GM21515 (cell line): ENCODE results near the gene DYSF.

Experiments
- ATAC-seq: cut with Tn5 transposase; IDR thresholded peaks from one replicate; pipeline ENCODE4 v1.9.1; 2021; ENCODE audit not compliant: unreplicated experiment

The DYSF gene

DNA sequence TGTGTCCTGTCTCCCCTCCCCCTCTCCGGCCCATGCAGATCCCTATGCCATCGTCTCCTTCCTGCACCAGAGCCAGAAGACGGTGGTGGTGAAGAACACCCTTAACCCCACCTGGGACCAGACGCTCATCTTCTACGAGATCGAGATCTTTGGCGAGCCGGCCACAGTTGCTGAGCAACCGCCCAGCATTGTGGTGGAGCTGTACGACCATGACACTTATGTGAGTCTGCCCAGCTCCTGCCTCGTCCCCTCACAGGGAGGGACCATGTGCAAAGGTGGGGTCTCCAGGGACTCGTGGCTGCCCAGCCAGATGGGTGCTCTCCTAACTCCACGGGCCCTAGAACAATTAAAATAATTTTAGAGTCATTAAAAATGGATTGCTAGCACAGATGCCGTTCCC lies 145.2 kb downstream of the DYSF start:
- no peak for ATAC-seq

DNA sequence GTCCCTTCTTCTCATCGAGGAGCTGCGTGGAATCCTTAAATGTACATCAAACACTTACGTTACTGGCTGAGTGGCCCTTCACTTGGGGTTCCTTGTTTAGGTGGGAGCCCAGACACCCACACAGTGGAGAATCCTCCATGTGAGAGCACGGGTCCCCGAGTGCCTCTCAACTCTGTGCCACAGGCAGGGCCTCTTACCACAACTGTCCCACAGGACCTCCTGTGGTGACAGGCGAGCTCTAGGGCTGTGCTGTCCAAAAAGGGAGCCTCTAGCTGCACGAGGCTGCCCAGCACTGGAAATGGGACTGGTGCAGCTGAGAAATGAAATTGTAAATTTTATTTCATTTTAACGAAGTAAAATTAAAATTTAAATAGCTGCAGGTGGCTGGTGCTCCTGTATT lies 145.7 kb downstream of the DYSF start:
- ATAC-seq, result no peak

DNA sequence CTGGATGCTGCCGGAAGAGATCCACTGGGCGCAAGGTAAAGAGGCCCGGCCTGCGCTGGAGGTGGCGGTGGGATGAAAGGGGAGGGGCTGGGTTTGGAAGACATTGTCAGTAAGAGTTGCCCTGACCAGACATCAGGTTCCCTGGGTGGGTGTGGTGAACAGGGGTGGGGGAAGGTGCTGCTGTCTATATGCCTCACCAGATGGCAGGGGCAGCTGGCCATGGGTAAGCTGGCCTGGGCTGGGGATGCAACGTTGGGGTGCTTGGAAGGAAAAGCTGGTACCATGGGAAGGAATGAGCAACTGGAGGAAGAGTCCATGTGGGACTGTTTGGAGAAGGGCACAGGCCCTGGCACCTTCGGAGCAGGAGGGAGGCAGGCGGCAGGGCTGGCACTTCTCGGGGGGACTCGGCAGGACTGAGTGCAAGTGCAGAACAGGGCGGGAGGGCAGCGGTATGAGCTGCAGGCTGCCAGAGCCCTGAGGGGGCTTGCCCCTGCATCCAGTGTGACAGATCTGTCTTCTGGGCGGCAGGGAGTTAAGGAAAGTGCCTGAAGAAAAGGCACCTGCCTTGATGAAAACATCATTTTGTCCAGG lies 146.4 kb downstream of the DYSF start:
- no peak for ATAC-seq

DNA sequence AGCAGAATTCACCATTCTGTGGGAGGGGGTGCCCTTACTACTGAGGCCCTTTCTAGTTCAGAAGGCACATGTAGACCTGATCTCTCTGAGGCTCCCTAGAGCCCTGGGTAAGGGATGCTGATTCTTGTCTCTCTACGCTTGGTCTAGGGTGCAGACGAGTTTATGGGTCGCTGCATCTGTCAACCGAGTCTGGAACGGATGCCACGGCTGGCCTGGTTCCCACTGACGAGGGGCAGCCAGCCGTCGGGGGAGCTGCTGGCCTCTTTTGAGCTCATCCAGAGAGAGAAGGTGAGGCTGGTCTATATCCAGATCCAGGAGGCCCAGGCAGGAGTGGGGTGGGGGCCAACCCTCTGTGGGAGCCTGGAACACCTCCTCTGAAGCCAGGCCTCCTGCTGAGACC lies 147.2 kb downstream of the DYSF start:
- ATAC-seq, result no peak

DNA sequence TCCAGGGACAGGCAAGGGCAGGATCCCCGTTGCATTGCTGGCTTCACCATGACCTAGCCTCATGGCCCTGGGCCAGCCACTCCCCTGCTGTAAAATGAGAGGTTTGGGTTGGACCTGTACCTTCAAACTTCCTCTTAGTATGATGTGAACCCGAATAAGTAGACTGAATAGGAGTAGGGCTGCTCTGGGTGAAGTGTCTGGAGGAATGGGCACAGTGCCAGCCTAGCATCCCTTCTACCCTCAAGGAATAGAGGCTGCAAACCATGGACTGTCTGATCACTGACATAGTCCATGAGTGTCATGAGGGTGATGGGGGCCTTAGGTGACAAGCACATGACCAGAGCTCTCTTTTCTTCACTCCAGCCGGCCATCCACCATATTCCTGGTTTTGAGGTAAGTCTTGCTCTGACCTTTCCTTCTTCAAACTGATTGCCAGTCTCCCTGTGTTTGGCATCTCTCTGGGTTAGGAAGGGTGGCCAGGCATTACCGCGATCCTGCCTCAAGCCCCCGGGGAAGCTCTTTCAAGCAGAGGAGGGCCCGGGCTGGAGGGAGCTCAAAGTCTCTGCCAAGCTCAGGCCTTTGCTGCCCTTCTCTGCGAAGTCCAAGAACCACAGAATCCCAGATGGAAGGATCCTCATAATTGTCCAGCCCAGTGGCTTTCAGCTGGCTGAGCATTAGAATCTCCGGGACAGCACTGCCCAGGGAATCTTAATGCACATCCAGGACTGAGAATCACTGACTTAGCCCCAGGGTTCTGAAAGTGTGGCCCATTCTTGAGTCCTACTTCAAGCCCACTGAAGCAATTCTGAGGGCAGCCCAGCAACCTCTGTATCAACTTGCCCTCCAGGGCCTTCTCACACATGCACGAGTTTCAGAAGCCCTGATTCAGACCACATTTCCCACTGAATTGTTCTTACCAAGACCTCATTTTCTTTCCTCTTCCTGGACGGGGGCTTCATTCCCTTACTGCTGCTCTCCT lies 148.1 kb downstream of the DYSF start:
- no peak for ATAC-seq

DNA sequence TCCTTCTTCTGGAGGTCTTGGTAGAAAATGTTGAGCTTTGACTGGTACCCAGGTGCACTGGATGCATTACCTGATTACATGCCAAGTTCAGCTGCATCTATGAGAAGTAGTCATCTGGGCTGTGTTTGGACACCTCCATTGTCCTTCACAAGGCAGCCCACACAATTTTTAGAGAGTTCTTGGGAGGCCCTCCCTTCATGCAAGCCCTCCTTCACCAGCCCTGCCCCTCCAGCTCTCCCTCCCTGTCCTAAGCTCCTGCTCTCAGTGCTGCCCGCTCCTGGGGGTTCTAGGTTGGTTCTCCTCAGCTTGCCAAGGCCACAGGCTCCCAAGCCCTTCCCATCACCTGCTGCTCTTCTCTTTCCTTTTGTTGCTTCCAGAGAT lies 148.7 kb downstream of the DYSF start:
- ATAC-seq, result no peak

DNA sequence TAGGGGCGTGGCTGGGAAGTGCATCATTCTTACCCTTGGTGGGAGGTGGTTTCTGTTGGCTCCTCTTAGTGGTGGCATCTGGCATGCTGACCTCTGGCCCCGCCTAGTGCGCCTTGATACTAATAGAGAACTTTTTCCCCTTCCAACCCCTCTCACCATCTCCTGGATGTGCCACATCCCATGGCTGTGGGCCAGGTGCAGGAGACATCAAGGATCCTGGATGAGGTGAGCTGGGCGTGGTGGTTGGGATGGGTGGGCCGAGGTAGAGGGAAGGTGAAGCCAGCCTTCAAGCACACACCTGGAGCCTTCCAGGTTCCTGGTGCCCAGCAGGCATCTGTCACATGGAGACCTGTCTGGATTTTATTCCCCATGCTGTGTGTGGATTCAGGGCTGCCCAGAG lies 149.2 kb downstream of the DYSF start:
- ATAC-seq, result no peak

DNA sequence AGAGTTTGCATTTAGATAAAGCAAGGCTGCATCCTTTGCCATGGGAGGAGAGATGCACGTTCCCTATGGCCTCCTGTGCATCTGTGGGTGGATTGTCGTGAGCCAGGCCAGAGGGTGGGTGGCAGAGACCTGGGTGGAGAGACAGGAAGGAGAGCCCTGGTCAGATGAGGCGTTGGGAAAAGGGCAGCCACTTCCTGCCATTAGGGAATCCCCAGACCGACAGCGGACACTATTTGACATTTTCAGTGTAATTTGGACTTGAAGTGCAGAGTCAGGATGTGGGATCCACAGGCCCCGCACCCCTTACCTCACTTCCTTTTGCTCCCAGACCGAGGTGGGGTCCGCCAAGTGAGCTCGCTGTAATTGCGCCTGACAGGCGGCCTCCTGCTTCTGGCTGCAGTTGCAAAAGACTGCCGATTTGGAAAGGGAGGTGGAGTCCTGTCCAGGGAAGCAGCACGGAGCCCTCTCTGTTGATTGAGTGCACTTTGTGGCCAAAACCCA lies 150.0 kb downstream of the DYSF start:
- no peak for ATAC-seq

DNA sequence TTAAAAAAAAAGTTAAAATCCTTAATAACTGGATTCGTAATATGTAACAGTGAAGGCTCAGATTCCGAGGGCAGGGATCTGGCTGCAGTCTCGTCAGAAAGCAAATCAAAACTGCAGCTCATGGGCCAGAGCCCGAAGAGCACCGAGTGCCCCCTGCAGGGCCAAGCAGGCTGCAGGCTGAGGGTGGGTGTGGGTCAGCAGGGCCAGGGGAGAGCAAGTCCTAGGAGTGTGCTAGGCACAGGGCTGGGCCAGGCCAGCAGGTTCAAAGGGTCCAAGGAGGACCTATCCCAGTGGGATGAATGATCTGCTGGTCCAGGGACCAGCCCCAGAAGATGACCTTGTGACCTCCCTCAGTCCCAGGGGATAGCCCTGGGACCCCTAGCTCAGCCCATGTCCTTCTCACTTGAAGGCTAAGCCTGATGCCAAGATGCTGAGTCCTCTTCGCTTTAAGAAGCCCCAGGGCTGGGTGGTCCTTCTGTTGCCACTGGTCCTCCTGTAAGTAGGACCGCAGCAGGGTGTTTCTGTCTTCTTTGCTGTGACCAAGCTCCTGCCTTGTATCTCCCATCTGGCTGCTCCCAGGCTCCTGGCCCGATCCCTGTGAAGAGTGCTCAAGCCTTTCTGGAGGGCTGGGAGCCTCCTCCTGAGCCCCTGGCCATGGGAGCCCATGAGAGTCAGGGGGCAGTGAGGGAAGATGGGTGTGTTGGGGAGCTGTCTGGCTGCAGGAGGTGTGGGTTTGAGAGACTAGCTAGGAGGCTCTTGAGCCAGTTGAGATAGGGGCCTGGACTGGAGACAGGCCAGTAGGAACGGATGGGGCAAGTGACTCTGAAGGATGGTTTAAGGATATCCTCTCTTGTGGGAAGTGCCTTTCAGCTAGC lies 150.7 kb downstream of the DYSF start:
- ATAC-seq, result no peak

DNA sequence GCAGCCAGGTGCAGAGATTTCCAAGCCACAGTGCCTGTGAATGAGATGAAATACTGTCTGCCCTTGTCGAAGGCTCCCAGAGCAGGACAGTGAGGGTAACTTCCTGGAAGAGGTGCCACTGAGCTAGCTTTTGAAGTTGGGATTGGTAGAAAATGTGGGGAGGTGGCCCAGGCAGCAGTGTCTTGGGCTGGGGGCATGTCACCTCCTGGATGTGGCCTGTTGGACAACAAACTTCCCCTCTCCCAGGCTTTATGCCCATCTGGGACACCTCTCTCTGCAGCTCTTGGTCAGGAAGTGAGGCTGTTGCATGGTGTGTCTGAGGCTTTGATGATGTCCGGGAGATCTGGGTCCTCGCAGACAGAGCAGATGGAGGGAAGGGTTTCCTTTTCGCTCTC lies 151.4 kb downstream of the DYSF start:
- ATAC-seq, result no peak

DNA sequence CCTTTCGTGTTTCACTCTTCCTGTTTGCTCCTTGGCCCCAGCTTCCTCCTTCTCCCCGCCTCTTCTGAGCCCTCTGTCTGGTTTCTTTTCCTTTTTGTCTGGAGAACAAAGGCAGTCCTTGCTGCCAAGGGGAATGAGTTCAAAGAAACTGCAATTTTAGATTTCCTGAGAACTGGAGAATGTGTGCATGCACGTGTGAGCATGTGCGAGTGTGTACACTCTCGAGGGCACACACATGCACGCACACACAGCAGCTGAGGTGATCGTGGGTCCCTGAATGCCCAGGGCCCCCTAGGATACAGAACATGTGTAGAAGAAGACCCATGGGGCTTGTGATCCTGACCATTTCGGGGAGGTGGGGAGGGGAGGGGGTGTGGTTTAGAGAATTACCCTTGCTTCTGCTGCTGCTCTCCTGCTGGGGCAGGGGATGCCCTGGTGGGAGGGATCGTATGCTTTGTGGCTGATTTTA lies 151.8 kb downstream of the DYSF start:
- ATAC-seq, result no peak

DNA sequence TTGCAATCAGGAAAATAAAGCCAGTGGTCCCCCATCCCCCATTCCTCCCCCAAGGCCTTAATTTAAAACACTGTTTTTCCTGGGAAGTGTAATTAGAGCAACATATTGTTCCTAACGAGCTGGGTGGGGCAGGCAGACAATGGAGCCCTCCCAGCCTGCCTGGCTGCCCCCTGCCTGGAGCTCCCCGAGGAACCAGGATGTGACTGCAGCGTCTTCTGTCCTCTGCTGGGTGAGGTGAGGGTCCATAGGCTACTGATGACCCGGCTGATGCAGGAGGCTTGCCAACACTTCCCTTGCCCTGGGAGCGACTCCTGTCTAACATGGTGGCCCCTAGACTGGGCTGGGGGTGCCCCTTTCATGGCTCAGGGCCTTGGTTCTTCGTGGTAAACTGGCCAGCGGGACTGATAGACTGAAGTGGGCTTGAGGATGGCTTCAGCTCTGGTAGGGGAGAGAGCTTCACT lies 152.4 kb downstream of the DYSF start:
- no peak for ATAC-seq

DNA sequence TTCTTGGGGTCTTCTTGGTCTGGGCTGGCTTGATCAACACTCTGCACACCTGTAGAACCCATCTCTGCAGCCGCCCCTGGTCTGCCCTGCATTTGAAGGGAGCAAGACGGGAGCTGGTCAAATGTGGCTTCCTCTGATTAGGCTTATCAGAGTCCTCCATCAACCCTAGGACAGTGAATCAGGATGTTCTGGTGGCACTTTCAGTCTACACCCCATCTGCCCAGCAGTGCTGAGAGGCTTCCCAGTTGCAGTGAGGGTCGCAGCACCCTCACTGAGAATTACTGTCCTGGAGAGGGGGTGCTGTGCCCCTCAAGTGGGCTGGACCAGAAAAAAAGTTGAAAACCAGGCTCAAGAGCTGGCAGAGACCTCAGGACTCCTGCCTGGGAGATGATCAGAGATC lies 152.9 kb downstream of the DYSF start:
- no peak for ATAC-seq

DNA sequence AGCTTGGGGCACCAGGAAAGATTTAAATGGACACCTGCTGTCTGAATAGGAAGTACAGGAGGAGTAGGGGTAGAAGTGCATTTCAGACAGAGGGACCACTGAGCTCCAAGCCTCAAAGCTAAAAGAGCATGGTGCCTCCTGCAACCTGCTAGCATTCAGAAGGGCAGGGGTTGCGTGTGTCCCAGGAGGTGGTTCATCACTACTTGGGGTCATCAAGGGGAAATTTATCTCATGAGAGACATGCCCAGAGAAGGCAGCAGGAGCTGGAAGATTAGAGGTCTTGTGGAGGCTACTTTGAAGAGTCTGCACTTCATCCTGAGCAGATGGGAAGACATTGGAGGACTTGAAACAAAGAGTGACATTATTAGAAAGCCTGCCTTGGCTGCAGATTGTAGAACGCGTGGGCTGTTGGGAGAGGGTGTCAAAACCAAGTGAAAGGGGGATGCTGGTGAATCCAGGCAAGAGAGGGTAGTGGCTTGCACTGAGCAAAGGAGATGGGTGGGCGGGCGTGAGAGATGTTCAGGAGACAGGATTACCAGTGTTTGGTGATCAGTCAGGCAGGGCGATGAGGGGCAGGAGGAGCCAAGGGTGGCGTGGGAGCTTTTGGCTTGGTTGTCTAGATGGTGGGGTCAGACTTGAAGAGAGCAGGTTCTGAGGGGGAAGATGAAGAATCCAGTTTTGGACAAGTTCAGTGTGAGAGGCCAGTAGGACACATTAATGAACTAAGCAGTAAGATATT lies 154.0 kb downstream of the DYSF start:
- ATAC-seq, result no peak

DNA sequence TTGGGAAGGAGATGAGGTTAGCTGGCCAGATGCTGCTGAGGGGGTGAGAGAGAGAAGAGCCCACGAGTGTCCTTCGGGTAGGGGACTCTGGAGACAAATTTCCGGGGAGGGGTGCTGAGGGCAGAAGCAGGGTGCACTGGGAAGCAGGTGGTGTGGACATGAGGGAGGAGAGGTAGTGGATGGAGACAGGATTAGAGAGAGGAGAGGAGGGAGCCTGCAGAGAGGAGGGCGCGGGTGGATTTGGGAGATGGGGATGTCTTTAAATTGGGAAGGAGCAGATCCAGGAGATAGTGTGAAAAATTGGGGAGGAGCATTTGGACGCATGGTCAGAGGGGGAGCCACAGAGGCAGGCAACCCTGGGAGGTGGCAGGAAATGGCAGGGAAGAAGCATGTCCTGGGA lies 154.7 kb downstream of the DYSF start:
- no peak for ATAC-seq

DNA sequence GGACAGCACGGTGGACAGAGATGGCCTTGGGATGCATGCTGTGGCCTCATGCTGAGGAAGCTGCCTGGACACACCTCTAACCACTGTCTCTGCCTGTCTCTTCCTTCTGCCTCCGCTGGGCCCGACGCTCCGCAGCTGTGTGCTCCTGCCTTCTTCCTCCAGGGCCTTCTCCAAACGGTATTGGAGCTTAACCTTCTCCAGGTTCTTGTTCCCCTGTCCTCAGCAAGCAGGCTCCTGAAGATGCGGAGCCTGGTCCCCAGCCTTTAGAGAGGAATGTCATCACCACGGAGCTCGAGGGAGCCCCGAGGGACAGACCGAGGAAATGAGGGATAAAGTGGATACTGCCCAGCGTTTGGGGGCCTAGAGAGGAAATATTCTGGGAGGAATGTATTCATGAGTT lies 155.1 kb downstream of the DYSF start:
- ATAC-seq, result no peak

DNA sequence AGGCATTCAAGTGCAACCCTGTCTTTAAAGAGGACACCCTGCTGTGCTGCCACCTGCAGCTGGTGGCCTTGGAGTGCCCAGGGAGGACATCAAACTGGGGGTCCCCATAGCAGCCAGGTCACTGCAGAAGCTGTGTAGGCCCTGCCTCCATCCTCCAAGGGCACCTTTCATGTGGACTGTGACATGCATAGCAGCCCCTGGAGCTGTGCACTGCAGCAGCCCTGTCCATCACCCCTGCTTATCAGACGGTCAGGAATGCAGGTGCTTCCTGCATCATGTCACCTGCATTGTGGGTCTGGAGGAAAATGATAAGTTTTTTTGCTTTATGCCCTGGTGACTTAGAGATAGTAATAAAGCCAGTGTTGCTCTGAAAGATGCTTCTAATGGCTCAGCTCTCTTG lies 155.7 kb downstream of the DYSF start:
- no peak for ATAC-seq

DNA sequence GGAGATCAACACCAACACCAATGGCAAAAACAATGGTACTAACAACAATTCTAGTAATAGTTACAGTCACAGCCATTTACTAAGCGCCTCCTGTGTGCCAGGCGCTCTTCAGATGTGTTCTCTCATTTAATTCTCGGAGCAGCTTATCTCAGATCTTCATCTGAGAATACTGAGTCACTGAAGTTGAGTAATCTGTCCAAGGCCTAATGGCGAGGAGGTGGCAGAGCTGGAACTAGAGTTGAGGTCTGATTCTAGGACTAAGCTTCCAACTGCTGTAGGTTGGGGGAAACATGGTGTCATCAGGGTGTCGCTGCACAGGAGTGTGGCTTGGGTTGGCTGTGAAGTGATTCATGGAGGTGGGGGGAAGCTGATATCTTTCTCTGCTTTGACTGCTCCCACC lies 156.1 kb downstream of the DYSF start:
- ATAC-seq, result no peak

DNA sequence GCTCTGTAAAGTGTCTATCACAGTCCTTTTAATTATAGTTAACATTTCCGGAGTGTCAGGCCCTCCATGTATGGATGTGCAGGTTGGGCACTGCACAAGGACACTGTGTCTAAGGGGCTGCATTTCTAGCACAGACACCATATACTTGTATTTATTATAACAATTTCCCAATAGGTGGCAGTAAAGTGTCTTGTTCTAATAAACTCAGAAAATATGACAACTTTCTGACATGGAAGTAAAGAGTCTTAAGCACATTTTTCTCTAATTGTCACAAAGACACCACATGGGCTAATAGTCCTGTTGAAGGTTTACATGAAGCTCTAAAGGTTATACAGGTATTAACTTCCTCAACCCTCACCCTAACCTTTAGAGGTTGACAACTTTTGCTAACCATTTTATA lies 156.6 kb downstream of the DYSF start:
- no peak for ATAC-seq

DNA sequence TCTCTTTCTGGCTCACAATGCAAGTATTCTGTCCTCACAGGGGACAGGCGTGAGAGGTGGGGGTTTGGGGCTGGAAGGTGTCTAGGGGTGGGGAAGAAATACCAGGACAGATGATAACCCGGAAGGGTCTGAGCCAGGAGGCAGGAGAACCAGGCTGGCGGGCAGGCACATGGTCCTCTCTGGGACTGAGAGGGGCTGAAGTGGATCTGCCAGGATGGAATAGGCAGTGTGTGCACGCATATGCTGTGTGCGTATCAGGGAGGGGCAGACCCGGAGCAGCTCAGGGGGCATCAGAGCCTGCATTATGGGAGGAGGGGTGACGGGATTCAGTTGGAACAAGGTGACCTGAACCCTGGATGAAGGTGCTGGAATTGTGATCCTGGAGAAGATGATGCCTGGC lies 157.3 kb downstream of the DYSF start:
- ATAC-seq, result no peak

DNA sequence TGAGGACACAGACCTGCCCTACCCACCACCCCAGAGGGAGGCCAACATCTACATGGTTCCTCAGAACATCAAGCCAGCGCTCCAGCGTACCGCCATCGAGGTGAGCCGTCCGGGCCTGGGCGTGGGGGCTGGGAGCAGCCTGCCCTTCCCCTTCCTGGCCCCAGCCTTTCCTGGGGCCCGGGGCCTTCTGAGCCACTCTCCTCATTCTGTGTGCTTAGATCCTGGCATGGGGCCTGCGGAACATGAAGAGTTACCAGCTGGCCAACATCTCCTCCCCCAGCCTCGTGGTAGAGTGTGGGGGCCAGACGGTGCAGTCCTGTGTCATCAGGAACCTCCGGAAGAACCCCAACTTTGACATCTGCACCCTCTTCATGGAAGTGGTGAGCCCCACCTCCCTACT lies 157.9 kb downstream of the DYSF start:
- no peak for ATAC-seq
